ENCODE measurements around the gene THAP5.
A peak's percentile ranks its signal among the peaks of the same experiment; 100 is the strongest.
"Not testable (repeated sequence)": the region's sequence is repeated elsewhere in the genome, so short reads cannot be mapped to it uniquely, and the experiment has no call there.

The THAP5 gene

GRCh38 chr7:108584211-108584610 lies 14.7 kb upstream of the THAP5 start:
- DNase-seq (ENCODE audit: low read depth in 2 of 2) = no peak

- no peak for DNase-seq (ENCODE audit: low read depth in 2 of 2)
These were observed 12.4 kb upstream of the THAP5 start for GRCh38 chr7:108581655-108582491.

GRCh38 chr7:108580298-108580697 lies 10.8 kb upstream of the THAP5 start:
- no peak for DNase-seq (ENCODE audit: low read depth in 2 of 2)

- no peak for DNase-seq (ENCODE audit: low read depth in 2 of 2)
These were observed 9.4 kb upstream of the THAP5 start for GRCh38 chr7:108578937-108579336.

GRCh38 chr7:108576116-108576515 lies 6.6 kb upstream of the THAP5 start:
- no peak for DNase-seq (ENCODE audit: low read depth in 2 of 2)

- no peak for DNase-seq (ENCODE audit: low read depth in 2 of 2)
These were observed 5.7 kb upstream of the THAP5 start for GRCh38 chr7:108575156-108575555.

GRCh38 chr7:108572480-108572879 lies 3.0 kb upstream of the THAP5 start:
- no peak for DNase-seq (ENCODE audit: low read depth in 2 of 2)

- DNase-seq (ENCODE audit: low read depth in 2 of 2) = peak; percentile 16 to 26
These were observed 745 bp upstream of the THAP5 start for GRCh38 chr7:108570146-108570755.

- DNase-seq (ENCODE audit: low read depth in 2 of 2) = no peak
These were observed 615 bp downstream of the THAP5 start for GRCh38 chr7:108568801-108569380.

- DNase-seq (ENCODE audit: low read depth in 2 of 2) = no peak
These were observed 3.5 kb downstream of the THAP5 start for GRCh38 chr7:108565987-108566386.

- no peak for DNase-seq (ENCODE audit: low read depth in 2 of 2)
These were observed 8.4 kb downstream of the THAP5 start for GRCh38 chr7:108561047-108561619.

- DNase-seq (ENCODE audit: low read depth in 2 of 2) = no peak
These were observed 10.3 kb downstream of the THAP5 start for GRCh38 chr7:108559253-108559652.

- no peak for DNase-seq (ENCODE audit: low read depth in 2 of 2)
These were observed 11.9 kb downstream of the THAP5 start for GRCh38 chr7:108557617-108558016.

- DNase-seq (ENCODE audit: low read depth in 2 of 2) = no peak
These were observed 12.3 kb downstream of the THAP5 start for GRCh38 chr7:108557191-108557590.

- DNase-seq (ENCODE audit: low read depth in 2 of 2) = not testable (repeated sequence)
These were observed 12.8 kb downstream of the THAP5 start for GRCh38 chr7:108556665-108557064.

- DNase-seq (ENCODE audit: low read depth in 2 of 2) = not testable (repeated sequence)
These were observed 21.2 kb downstream of the THAP5 start for GRCh38 chr7:108548141-108548896.

GRCh38 chr7:108541478-108541877 lies 28.0 kb downstream of the THAP5 start:
- no peak for DNase-seq (ENCODE audit: low read depth in 2 of 2)

GRCh38 chr7:108538685-108539084 lies 30.8 kb downstream of the THAP5 start:
- not testable (repeated sequence) for DNase-seq (ENCODE audit: low read depth in 2 of 2)

- DNase-seq (ENCODE audit: low read depth in 2 of 2) = not testable (repeated sequence)
These were observed 31.3 kb downstream of the THAP5 start for GRCh38 chr7:108538236-108538635.

GRCh38 chr7:108537229-108537628 lies 32.3 kb downstream of the THAP5 start:
- no peak for DNase-seq (ENCODE audit: low read depth in 2 of 2)

- DNase-seq (ENCODE audit: low read depth in 2 of 2) = no peak
These were observed 33.8 kb downstream of the THAP5 start for GRCh38 chr7:108535744-108536143.

GRCh38 chr7:108535257-108535656 lies 34.2 kb downstream of the THAP5 start:
- DNase-seq (ENCODE audit: low read depth in 2 of 2) = no peak

Measured in stimulated activated CD8-positive, alpha-beta memory T cell treated with anti-CD3 and anti-CD28 coated beads, Interleukin-7, amount 100 ng/mL, for 4 hours (primary cell).